Measurements from ENCODE around the gene NEK2.
"Not testable (repeated sequence)": the region's sequence is repeated elsewhere in the genome, so short reads cannot be mapped to it uniquely, and the experiment has no call there.

Gene NEK2

DNA sequence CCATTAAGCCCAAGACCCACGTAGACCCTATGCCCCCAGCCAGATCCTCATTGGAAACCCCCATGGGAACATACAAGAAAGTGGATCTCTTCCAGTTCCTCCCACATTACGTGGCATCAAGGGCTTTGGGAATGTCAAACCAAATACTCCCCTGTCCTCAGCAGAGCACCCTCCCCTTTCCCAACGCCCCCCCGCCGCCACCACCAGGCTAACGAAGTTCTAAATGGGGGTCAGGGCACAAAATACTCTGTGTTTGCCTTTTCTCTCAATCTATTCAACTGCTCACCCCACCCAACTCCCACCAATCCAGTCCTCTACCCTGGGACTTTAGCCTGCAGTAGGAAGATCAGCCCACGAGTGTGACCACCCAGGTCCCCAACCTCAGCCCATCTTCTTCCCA is 24.5 kb downstream of the NEK2 start:
- no peak for DNase-seq (ENCODE audit: low read depth)

DNA sequence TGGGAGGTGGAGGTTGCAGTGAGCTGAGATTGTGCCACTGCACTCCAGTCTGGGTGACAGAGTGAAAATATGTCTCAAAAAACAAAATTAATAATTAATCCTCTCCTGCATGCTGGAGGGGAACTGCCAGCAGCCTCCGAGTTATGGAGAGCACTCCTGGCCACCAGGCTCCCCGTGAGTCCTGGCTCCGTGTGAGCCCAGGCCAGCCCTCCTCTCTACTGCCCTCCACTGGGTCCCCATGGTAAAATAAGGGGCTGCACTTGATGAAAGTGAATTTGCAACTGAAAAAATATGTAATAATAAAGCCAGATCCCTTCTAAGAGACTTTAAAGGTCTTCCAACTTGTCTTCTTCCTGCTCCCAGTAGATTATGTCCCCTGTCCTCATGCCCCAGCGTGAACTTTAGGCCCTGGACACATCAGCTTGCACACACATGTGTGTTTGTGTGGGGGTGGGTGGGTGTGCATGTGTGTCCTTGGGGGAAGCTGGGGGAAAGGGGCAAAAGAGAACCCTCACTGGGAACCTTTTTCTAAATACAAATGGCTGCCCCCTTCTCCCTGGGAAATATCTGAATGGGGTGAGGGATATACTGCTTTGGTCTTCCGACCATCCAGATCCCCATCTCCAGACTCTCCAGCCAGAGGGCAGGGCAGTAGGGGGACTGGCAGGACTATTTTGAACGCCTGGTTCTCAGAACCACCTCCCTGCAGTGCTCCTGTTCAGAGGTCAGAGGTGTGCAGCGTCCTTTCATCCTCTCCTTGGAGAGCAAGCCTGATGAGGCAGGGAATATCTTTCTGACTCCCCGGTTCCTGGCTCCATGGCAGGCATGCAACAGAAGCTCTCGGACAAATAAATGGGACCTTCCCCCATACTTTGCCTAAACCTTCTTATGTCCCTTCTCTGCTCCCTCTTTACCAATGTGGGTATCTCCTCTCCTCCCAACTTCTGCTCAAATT is 26.2 kb downstream of the NEK2 start:
- DNase-seq (ENCODE audit: low read depth): no peak

- no peak for DNase-seq (ENCODE audit: low read depth)
Measured at GRCh38 chr1:211648336-211648735, 27.1 kb downstream of the NEK2 start.

DNA sequence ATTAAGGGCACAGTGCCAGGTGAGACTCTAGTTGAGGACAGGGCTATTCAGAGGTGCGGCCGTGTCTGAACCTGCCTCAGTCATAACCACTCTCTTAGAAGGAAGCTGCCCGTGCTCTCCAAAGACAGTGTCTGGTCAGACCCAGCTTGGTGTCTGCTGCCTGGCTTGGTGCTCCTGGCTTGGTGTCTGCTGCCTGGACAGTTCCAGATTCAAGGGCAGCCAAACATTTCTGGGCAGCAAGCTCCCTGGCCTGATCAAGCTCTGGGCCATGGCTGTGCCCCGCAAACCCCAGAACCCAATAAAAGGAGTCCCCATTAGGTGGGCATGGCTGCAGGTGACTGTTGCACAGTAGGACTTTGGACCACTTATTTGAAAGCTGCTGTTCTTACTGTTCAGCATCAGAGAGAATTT is 27.7 kb downstream of the NEK2 start:
- DNase-seq (ENCODE audit: low read depth): no peak

DNA sequence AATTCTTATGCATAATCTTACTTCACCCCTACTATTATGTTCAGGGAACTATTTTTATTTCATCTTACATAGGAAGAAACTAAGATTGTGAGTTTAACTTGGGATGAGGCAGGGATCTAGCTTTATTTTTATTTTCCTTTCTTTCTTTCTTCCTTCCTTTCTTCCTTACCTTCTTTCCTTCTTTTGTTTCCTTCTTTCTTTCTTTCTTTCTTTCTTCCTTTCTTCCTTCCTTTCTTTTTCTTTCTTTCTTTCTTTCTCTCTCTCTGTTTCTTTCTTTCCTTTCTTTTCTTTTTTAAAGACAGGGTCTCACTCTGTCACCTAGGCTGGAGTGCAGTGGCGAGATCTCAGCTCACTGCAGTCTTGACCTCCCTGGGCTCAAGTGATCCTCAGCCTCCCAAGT is 28.9 kb downstream of the NEK2 start:
- DNase-seq (ENCODE audit: low read depth): no peak

GRCh38 chr1:211645601-211646000 is 29.8 kb downstream of the NEK2 start:
- DNase-seq (ENCODE audit: low read depth): not testable (repeated sequence)

DNA sequence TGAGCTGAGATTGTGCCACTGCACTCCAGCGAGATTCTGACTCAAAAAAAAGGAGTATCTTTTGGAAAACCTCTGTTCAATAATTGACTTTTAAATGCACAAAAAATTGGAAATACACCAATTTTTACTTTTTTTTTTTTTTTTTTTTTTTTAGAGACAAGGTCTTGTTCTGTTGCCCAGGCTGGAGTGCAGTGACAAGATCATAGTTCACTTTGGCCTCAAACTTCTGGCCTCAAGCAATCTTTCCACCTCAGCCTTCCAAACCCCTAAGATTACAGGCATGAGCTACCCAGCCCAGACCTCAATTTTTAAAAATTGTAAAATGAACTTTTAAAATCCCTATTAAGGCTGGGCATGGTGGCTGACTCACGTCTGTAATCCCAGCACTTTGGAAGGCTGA is 30.8 kb downstream of the NEK2 start:
- no peak for DNase-seq (ENCODE audit: low read depth)

DNA sequence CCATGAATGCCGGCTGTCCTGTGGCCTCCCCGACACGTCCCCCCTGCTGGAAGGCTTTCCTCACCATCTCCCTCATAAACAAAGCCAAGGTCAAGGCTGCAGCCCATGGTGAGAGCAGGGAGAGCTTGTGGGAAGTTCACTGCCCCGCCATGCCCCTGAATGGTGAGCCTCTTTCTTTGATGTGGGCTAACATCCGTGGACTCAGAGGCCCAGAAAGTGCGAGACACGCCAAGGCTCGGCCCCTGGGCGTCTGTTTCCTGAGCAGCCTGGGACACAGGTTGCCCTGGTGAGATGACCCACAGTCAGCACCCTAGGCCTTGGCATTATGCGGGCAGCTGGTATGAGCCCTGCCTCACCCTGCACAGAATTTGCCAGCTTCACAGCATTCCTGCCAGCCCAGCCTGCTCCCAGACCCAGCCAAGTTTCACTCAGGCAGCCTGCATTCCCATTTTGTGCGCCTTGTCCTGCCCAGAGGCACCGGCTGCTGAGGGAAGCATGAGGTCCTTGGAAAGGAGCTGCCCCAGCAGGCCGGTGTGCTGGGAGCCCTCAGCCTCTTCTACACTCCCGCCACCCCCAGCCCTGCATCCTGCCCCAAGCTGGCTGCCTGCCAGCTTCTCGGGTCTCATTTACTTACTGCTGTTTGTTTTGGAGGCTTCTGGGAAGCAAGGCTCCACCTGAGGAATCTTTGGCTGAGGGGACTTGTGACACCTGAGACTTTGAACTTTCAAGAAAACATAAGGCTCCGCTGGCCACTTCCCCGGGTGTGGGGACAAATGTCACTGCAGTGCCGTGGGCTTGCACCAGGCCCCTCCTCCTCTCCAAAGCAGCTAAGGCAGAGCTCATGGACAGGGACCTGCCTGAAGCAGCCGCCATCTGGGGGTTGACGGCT is 31.9 kb downstream of the NEK2 start:
- DNase-seq (ENCODE audit: low read depth): no peak

DNA sequence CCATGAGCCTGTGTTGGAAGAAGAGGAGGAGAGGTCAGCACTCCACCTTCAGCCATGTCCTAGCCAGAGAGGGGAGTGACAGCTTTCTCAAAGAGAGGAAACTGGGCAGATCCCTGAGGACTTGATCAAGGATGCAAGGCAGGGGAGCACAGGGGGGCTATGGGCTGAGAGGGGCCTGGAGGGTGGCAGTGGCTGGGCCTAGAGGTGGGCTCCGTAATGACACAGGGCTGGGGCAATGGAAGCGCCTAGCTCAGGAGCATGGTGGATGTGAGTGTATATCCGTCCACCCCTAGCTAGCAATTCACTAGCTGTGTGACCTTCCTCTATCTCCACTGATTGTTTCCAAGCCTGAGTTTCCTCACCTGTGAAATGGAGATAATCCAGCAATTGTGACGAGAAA is 32.6 kb downstream of the NEK2 start:
- DNase-seq (ENCODE audit: low read depth): no peak

DNA sequence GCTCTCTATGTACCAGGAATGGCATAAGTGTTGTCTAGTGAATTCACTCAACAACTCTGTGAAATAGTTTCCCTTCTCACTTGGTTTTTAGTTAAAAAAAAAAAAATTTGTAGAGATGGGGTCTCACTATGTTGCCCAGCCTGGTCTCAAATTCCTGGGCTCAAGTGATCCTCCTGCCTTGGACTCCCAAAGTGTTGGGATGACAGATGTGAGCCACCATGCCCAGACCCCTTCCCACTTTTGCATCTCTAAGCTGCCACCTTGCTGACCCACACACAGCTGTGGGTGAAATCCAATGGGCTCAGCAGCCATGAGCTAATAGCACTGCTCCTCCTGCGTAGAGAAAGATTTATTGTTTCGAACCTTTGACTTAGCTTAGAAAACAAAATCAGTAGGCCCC is 33.5 kb downstream of the NEK2 start:
- DNase-seq (ENCODE audit: low read depth): no peak

GRCh38 chr1:211641044-211641800 is 34.2 kb downstream of the NEK2 start:
- DNase-seq (ENCODE audit: low read depth): no peak

DNA sequence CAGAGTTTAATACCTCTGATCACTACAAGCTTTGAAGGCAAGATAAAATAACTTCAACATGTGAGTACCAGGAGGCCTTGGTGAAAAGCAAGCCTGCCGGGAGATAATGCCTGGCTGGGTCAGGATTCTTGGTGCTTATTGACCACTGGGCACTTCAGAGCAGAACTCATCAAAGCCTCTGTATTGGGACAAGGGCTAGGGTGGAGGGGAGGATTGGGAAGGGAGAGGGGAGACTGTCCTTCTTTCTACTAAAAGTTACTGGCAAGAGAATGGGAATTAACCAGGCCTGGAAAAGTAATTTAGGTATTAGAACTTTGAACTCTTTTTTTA is 35.2 kb downstream of the NEK2 start:
- no peak for DNase-seq (ENCODE audit: low read depth)

GRCh38 chr1:211639475-211640300 is 35.7 kb downstream of the NEK2 start:
- DNase-seq (ENCODE audit: low read depth): peak; percentile 85

GRCh38 chr1:211638689-211639101 is 36.7 kb downstream of the NEK2 start:
- no peak for DNase-seq (ENCODE audit: low read depth)

DNA sequence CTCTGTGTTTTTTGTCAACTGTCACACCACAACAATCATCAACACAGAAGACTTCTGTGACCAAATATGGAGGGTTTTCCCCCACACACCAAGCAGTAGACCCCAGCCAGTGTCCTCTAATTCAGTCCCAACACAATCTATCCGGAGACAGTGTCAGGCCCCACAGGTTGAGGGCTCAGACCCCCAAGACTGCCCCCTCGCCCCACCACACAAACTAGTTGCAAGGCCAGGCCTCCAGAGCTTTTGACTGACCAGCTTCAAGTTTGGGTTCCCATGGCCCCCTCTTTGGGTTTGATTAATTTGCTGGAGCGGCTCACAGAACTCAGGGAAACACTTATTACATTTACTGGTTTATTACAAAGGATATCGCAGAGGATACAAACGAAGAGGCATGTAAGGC is 37.2 kb downstream of the NEK2 start:
- no peak for DNase-seq (ENCODE audit: low read depth)

DNA sequence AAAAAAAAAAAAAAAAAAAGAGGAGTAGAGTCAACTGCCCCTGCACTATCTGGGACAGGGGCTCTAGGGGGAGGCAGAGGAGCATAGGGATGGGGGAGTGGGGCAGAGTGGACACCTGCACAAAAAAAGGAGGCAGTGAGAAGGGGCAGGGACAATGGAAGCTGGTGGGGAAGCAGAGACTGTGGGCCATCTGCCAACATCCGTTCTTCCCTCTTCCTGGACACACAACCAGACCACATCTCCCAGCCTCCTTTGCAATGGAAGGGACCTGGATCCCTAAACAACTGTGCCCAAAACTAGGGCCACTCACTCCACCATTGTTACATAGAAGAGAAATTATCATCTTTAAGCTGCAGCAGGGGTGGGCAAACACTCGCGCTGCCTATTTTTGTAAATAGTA is 38.4 kb downstream of the NEK2 start:
- no peak for DNase-seq (ENCODE audit: low read depth)

- DNase-seq (ENCODE audit: low read depth): not testable (repeated sequence)
Measured at GRCh38 chr1:211636575-211637029, 38.8 kb downstream of the NEK2 start.

- no peak for DNase-seq (ENCODE audit: low read depth)
Measured at GRCh38 chr1:211635597-211636205, 39.7 kb downstream of the NEK2 start.

GRCh38 chr1:211634931-211635330 is 40.5 kb downstream of the NEK2 start:
- no peak for DNase-seq (ENCODE audit: low read depth)

DNA sequence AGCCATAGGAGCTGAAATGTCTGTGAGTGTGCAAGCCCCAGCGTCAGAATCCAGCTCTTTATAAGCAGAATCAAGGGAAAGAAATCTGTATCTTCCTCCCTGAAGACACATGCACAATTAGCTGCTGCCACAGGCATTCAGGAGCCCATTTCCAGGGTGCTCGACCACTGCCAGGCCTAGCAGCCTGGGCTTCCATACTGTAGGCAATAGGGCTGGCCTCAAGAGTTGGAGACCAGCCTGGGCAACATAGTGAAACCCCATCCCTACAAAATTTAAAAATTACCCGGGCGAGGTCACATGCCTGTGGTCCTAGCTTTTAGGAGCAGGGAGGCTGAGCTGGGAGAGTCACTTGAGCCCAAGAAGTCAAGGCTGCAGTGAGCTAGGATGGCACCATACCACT is 41.0 kb downstream of the NEK2 start:
- no peak for DNase-seq (ENCODE audit: low read depth)

GRCh38 chr1:211633524-211633846 is 41.9 kb downstream of the NEK2 start:
- DNase-seq (ENCODE audit: low read depth): no peak
